ENCODE results near the gene BLOC1S2.
"Not testable (repeated sequence)": the region's sequence is repeated elsewhere in the genome, so short reads cannot be mapped to it uniquely, and the experiment has no call there.

BLOC1S2 gene

DNA sequence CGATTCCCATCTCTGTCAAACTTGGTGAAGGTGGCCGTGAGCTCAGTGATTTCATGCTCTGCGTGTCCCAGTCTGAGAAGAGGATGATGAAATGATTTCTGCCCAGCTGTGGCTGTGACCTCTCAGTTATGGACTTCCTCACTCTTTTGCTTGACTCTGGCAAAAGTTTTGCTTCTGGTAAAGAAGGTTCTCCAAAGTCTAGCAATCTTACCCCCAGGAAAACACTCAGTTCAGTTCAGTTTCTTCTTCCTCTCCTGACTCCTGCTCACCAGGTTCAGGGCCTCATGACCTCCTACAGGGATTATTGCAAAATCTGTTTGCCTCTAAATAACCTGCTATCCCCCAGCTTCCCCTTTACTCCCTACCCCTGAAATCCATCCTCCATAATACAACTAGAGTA lies 4.9 kb upstream of the BLOC1S2 start:
- no peak for DNase-seq (ENCODE audit: low read depth, low spot score)

GRCh38 chr10:100289641-100290040 lies 3.2 kb upstream of the BLOC1S2 start:
- no peak for DNase-seq (ENCODE audit: low read depth, low spot score)

- no peak for DNase-seq (ENCODE audit: low read depth, low spot score)
Observed at GRCh38 chr10:100288196-100288595, 1.7 kb upstream of the BLOC1S2 start.

GRCh38 chr10:100287756-100288155 lies 1.3 kb upstream of the BLOC1S2 start:
- no peak for DNase-seq (ENCODE audit: low read depth, low spot score)

GRCh38 chr10:100285326-100285725 lies 1.2 kb downstream of the BLOC1S2 start:
- not testable (repeated sequence) for DNase-seq (ENCODE audit: low read depth, low spot score)

DNA sequence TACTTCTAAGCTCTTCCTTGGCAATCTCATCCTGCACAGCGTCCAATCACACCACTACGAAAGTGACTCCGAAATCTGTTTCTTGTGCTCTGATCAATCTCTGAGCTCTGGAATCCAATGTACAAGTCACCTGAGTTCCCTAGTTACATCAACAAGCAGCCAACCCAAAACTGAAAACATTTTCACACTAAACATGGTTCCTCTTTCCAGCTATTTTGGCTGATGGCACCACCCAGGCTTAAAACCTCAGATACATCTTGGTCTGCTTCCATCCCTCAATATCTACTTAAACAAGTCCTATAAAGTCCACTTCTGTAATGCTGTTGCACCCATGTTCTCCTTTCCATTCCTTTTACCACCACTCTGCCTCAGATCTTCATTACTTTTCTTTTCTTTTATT lies 3.6 kb downstream of the BLOC1S2 start:
- no peak for DNase-seq (ENCODE audit: low read depth, low spot score)

DNA sequence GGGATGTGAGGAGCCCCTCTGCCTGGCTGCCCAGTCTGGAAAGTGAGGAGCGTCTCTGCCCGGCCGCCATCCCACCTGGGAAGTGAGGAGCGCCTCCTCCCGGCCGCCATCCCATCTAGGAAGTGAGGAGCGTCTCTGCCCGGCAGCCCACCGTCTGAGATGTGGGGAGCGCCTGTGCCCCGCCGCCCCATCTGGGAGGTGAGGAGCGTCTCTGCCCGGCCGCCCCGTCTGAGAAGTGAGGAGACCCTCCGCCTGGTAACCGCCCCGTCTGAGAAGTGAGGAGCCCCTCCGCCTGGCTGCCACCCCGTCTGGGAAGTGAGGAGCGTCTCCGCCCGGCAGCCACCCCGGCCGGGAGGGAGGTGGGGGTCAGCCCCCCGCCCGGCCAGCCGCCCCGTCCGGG lies 9.5 kb downstream of the BLOC1S2 start:
- DNase-seq (ENCODE audit: low read depth, low spot score), result not testable (repeated sequence)

DNA sequence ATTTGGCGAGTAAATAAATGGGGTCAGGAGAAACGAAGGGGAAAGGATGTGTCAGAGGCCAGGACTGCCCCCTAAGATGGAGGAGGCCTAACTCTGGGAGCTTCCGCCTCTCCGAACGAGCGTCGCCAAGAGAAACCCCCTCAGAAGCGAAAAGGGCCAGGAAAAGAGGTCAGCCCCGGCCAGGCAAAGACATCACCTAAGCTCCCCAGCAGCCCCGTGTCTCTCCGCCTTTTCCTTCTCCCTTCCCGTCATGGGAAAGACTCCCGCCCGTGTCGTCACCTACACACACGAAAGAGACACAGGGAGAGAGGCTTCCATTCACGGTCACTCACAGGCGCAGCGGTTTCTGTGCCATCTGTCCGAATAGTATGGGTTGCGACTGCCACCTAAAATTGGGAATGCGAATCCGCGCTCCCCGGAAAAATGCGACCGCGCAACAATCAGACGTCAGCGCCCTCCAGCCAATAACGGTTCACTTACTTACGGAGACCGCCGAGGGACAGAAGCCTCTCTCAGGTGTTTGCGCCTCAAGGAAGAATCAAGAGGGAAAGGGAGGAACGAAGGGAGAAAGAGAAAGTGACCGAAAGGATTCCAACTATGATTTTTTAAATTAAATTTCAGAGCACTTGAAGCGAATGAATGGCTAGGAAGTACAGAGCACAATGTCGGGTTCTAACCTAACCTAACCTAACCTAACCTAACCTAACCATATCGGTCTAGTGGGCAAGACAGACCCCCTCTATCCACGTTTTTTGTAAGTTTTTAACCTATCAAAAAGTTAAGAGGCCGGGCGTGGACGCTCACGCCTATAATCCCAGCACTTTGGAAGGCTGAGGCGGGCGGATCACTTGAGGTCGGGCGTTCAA lies 19.0 kb downstream of the BLOC1S2 start, which contains the start of gene CWF19L1:
Gene CWF19L1, minus strand, starts transcription at position 400 of the 866 bp plus-strand sequence. Its CDS starts 45 bp downstream, at position 355.
- peak; percentile 95 for DNase-seq (ENCODE audit: low read depth, low spot score)

- DNase-seq (ENCODE audit: low read depth, low spot score), result no peak
Observed at GRCh38 chr10:100265821-100266485, 20.5 kb downstream of the BLOC1S2 start.

GRCh38 chr10:100254191-100254590 lies 32.3 kb downstream of the BLOC1S2 start:
- DNase-seq (ENCODE audit: low read depth, low spot score), result no peak

DNA sequence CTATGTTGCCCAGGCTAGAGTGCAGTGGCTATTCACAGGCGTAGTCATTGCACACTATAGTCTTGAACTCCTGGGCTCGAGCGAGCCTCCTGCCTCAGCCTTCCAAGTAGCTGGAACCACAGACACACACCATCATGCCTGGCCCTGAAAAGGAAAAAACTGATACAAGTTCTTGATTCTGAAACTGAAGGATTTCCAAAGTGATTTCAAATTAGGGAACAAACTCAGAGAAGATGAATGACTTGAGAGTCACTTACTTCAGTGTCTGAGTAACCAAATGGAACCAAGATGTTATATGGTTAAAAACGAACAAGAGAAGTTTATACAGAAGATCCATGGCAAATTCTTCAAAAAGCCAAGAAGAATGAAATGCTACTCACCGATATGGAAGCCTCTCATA lies 33.4 kb downstream of the BLOC1S2 start:
- DNase-seq (ENCODE audit: low read depth, low spot score), result no peak

DNA sequence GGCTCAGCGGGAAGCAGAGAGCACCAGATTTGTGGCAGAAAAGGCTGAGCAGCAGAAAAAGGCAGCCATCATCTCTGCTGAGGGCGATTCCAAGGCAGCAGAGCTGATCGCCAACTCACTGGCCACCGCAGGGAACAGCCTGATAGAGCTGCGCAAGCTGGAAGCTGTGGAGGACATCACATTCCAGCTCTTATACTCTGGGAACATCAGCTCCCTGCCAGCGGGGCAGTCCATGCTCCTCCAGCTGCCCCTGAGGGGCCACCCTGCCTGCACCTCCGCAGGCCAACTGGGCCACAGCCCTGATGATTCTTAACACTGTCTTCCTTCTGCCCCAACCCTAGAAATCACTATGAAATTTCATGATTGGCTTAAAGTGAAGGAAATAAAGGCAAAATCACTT lies 37.7 kb downstream of the BLOC1S2 start:
- DNase-seq (ENCODE audit: low read depth, low spot score), result no peak

DNA sequence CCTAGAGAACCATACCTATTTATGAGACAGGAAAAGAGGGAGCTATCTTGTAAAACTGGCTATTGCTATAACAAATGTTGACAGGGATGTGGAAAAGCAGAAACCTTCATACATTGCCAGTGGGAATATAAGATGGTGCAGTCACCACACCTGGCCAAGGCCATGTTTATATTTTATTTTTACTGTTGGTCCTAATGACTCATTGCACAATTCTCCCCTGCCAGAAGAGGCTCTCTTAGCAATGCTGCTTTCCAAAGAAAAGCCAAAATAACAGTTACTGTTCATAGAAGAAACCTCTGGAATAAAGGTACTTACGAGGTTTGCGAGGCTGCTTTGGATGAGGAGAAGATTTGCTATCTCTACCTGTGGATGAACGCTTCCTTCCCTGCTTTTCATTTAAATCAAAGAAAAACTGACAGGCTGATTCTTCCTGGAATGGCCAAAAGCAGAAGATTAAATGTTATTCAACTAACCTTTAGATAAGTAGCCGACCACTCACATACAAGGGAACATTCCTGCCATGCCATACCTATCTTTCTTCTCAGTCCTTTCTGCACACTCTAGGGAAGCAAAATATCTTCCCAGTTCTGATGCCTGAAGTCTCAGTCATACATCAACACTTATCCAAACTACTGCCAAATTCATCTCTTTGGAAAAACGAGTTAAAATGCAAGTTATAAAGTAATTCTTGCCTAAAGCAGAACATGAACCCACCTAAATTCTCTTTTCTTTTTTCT lies 40.8 kb downstream of the BLOC1S2 start:
- peak; percentile 63 for DNase-seq (ENCODE audit: low read depth, low spot score)

- DNase-seq (ENCODE audit: low read depth, low spot score), result no peak
Observed at GRCh38 chr10:100239851-100240250, 46.6 kb downstream of the BLOC1S2 start.

- no peak for DNase-seq (ENCODE audit: low read depth, low spot score)
Observed at GRCh38 chr10:100238429-100238828, 48.1 kb downstream of the BLOC1S2 start.

DNA sequence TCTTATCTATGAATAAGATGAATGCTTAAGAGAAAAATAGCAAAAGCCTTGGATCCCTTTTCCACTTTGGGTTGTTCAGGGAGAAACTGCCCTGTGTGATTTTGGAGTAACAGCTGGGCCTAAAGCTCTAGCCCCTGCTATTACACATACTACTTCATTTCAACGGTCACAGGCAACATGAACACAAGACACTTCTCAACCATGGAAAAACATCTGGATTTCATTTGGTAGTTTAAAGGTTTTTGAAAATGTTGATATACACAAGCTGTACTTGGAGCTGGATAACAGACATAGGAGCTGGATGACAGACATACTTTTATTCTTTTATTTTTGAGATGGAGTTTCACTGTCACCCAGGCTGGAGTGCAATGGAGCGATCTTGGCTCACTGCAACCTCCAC lies 54.4 kb downstream of the BLOC1S2 start:
- DNase-seq (ENCODE audit: low read depth, low spot score), result no peak

DNA sequence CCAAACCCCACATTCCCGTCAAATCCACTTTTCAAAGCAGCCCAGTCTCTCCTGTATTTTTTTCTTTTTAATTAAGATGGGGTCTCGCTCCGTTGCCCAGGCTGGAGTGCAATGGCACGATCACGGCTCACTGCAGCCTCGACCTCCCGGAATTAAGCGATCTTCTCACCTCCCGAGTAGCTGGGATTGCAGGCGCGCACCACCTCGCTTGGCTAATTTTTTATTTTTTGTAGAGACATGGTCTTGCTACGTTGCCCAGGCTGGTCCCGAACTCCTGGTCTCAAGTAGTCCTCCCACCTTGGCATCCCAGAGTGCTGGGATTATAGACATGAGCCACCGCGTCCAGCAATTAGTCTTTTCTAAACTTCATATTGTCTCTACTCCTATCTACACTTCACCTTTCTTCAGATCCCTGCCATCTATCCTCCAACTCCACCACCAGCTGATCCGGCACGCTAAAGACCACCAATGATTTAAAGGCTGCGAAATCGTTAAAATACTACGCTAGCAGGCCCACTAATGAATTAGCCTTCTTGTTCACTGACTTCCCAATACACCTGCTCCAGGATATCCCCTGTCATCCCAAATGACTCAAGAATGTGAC lies 56.6 kb downstream of the BLOC1S2 start:
- no peak for DNase-seq (ENCODE audit: low read depth, low spot score)

- no peak for DNase-seq (ENCODE audit: low read depth, low spot score)
Observed at GRCh38 chr10:100223879-100224278, 62.6 kb downstream of the BLOC1S2 start.
